A549 (cell line): Measurements from ENCODE around the gene PDS5B. TPM values are rescaled to one million over a fixed set of nuclear protein-coding genes. Genes with fewer than 3 reads are reported as not detected.

ENCODE experiments used
- ATAC-seq, 2 experiments: fragments of 200-7000 bp in 1 of 2; fragments of >200 bp in 1 of 2; cut with Nextera tagmentation in 1 of 2; cut with Tn5 transposase in 1 of 2; 3 replicates each; pipeline versions ENCODE4 v1.8.0 to v1.9.1; 2018 to 2020; ENCODE audit warnings: mild to moderate bottlenecking in 1 of 2, moderate library complexity in 1 of 2
- CTCF ChIA-PET: fragments of 300-600 bp; sonication (Branson Sonifier 250); formaldehyde crosslinking; extraction: SDS; loops from one replicate; lab custom pipeline; 2021; ENCODE audit warnings: antibody characterized with exemption, inconsistent platforms; lab: Yijun Ruan, JAX
- POLR2A ChIA-PET: fragments of 350-600 bp; formaldehyde crosslinking; extraction: SDS; loops from one replicate; lab custom pipeline; 2021; ENCODE audit warnings: antibody characterized with exemption, inconsistent platforms; lab: Yijun Ruan, JAX
- DNase-seq, 2 experiments: peaks; one replicate each; pipeline versions ENCODE4 v3.0.0 to v3.0.0-alpha.2; 2011 to 2016; ENCODE audit warnings: low read depth in 1 of 2, low spot score in 1 of 2
- FAIRE-seq: peaks from 2 replicates; lab custom pipeline; 2011; peaks lifted over from hg19 to GRCh38; lab: Jason Lieb, UNC
- H3K27ac ChIP-seq, 2 experiments: fragments of >200 bp; sonication (Bioruptor Twin); formaldehyde crosslinking; 3 replicates each; pipeline ENCODE4 v1.5.1; 2016 to 2017
- H3K4me1 ChIP-seq: fragments of >200 bp; sonication (Bioruptor Twin); formaldehyde crosslinking; 3 replicates; pipeline ENCODE4 v1.6.1; 2016
- H3K4me2 ChIP-seq: fragments of >200 bp; sonication (Bioruptor Twin); formaldehyde crosslinking; 3 replicates; pipeline ENCODE4 v1.6.1; 2016
- H3K4me3 ChIP-seq: fragments of >200 bp; sonication (Bioruptor Twin); formaldehyde crosslinking; 3 replicates; pipeline ENCODE4 v1.5.1; 2016
- H3K9me3 ChIP-seq: fragments of >200 bp; sonication (Bioruptor Twin); formaldehyde crosslinking; 3 replicates; pipeline ENCODE4 v1.6.1; 2016
- BHLHE40 ChIP-seq: IDR thresholded peaks from 2 replicates; pipeline ENCODE4 v1.6.1; 2012; ENCODE audit warnings: low read depth, low read length, inconsistent platforms
- CBX2 ChIP-seq: fragments of 200-600 bp; sonication (generic); IDR thresholded peaks from 2 replicates; pipeline ENCODE4 v1.6.1; 2016; ENCODE audit warnings: low read depth, mild to moderate bottlenecking, borderline replicate concordance
- CBX8 ChIP-seq: fragments of 200-600 bp; sonication (generic); IDR thresholded peaks from 2 replicates; pipeline ENCODE4 v1.6.1; 2016
- CHD2 ChIP-seq: fragments of 150-350 bp; IDR thresholded peaks from 2 replicates; pipeline ENCODE4 v1.6.1; 2014; ENCODE audit warnings: low read length; ENCODE audit not compliant: partially characterized antibody
- CHD4 ChIP-seq: fragments of 200-600 bp; sonication (generic); IDR thresholded peaks from 2 replicates; pipeline ENCODE4 v1.6.1; 2016; ENCODE audit warnings: antibody characterized with exemption, mild to moderate bottlenecking, borderline replicate concordance
- EHMT2 ChIP-seq: fragments of 200-600 bp; sonication (generic); IDR thresholded peaks from 2 replicates; pipeline ENCODE4 v1.6.1; 2016; ENCODE audit warnings: antibody characterized with exemption, low read depth, mild to moderate bottlenecking, moderate library complexity
- EP300 ChIP-seq, 2 experiments: fragments of >200 bp; sonication (Bioruptor Twin); formaldehyde crosslinking; IDR thresholded peaks; 2 replicates in 1 of 2; 3 replicates in 1 of 2; pipeline ENCODE4 v1.6.1; 2016 to 2017
- FOSB ChIP-seq: fragments of 250-450 bp; sonication (Bioruptor Pico); IDR thresholded peaks from 2 replicates; pipeline ENCODE4 v1.5.0; 2020; ENCODE audit warnings: mild to moderate bottlenecking, moderate library complexity
- FOSL2 ChIP-seq, 2 experiments: fragments of 450-650 bp in 1 of 2; fragments of >200 bp in 1 of 2; sonication (Bioruptor Twin) in 1 of 2; formaldehyde crosslinking; IDR thresholded peaks; 2 replicates each; pipeline versions ENCODE4 v1.5.0 to v1.6.1; 2016 to 2020; ENCODE audit warnings: mild to moderate bottlenecking in 1 of 2, moderate library complexity in 1 of 2
- FOXS1 ChIP-seq: fragments of 250-450 bp; sonication (Bioruptor Pico); IDR thresholded peaks from 2 replicates; pipeline ENCODE4 v1.5.0; 2020; ENCODE audit warnings: mild to moderate bottlenecking, moderate library complexity
- GATA3 ChIP-seq: IDR thresholded peaks from 2 replicates; pipeline ENCODE4 v1.6.1; 2012; ENCODE audit warnings: borderline replicate concordance
- HDAC2 ChIP-seq: fragments of 200-600 bp; sonication (generic); IDR thresholded peaks from 2 replicates; pipeline ENCODE4 v1.6.1; 2016
- HEYL ChIP-seq: fragments of 250-450 bp; sonication (Bioruptor Pico); IDR thresholded peaks from 2 replicates; pipeline ENCODE4 v1.8.0; 2021; ENCODE audit warnings: mild to moderate bottlenecking, moderate library complexity
- JUNB ChIP-seq: fragments of >200 bp; sonication (Bioruptor Twin); formaldehyde crosslinking; IDR thresholded peaks from 2 replicates; pipeline ENCODE4 v1.6.1; 2016
- NFE2L2 ChIP-seq: fragments of 150-350 bp; conservative IDR thresholded peaks from 2 replicates; pipeline ENCODE4 v1.6.1; 2014; ENCODE audit warnings: low read length
- NR3C1 ChIP-seq: fragments of >200 bp; sonication (Bioruptor Twin); formaldehyde crosslinking; IDR thresholded peaks from 3 replicates; pipeline ENCODE4 v1.6.1; 2017
- POLR2A ChIP-seq: IDR thresholded peaks from 2 replicates; pipeline ENCODE4 v1.6.1; 2012; ENCODE audit warnings: mild to moderate bottlenecking, low read length
- RAD21 ChIP-seq, 2 experiments: fragments of >200 bp in 1 of 2; sonication (Bioruptor Twin) in 1 of 2; formaldehyde crosslinking in 1 of 2; IDR thresholded peaks in 1 of 2; conservative IDR thresholded peaks in 1 of 2; 2 replicates in 1 of 2; 3 replicates in 1 of 2; pipeline ENCODE4 v1.6.1; 2012 to 2018; ENCODE audit warnings: inconsistent platforms in 1 of 2
- REST ChIP-seq: fragments of 200-600 bp; sonication (generic); IDR thresholded peaks from 2 replicates; pipeline ENCODE4 v1.6.1; 2016; ENCODE audit warnings: antibody characterized with exemption, mild to moderate bottlenecking, moderate library complexity
- RNF2 ChIP-seq: fragments of 200-600 bp; sonication (generic); IDR thresholded peaks from 2 replicates; pipeline ENCODE4 v1.6.1; 2016; ENCODE audit warnings: low read depth, mild to moderate bottlenecking, antibody characterized with exemption, moderate library complexity, borderline replicate concordance
- SMC3 ChIP-seq: fragments of >200 bp; sonication (Bioruptor Twin); formaldehyde crosslinking; IDR thresholded peaks from 3 replicates; pipeline ENCODE4 v1.6.1; 2018; ENCODE audit warnings: inconsistent platforms
- SREBF2 ChIP-seq: fragments of 450-650 bp; IDR thresholded peaks from 2 replicates; pipeline ENCODE4 v1.6.1; 2014; ENCODE audit warnings: mild to moderate bottlenecking, moderate library complexity
- ZC3H11A ChIP-seq: fragments of 450-650 bp; IDR thresholded peaks from 2 replicates; pipeline ENCODE4 v1.6.1; 2014; ENCODE audit warnings: antibody characterized with exemption, mild to moderate bottlenecking
- ZNF302 ChIP-seq: fragments of 250-450 bp; sonication (Bioruptor Pico); IDR thresholded peaks from 2 replicates; pipeline ENCODE4 v1.9.0; 2021; ENCODE audit warnings: inconsistent platforms, mild to moderate bottlenecking, moderate library complexity
- WGBS: methylation state at CpG from one replicate; pipeline ENCODE4 v1.1.6; 2017; ENCODE audit errors: missing lambda C conversion rate; 5-methylcytosine and 5-hydroxymethylcytosine counted together
- polyA plus RNA-seq, 4 experiments: library from polyadenylated mRNA; depleted of rRNA in 3 of 4; stranded (reverse); fragments of >200 nt; fragmentation: RNase III in 1 of 4; extraction: RNeasy Plus Mini Kit Qiagen cat#74134 plus additional on column Dnase treatment in 1 of 4; gene quantifications; 2 replicates in 3 of 4; 3 replicates in 1 of 4; pipeline ENCODE4 v1.2.3, GENCODE V29; 2011 to 2017
- TF ChIP-seq, protein P1 (sequence below): fragments of 150-350 bp; IDR thresholded peaks from 2 replicates; pipeline ENCODE4 v1.6.1; 2014; ENCODE audit warnings: low read depth, mild to moderate bottlenecking, low read length
- TF ChIP-seq, protein P2 (sequence below): fragments of 250-450 bp; sonication (Bioruptor Pico); IDR thresholded peaks from 2 replicates; pipeline ENCODE4 v1.5.0; 2020; ENCODE audit warnings: low read depth, mild to moderate bottlenecking, moderate library complexity

Gene PDS5B
- polyA plus RNA-seq, 2 of the 4 experiments (the other 2 are of a cell fraction): 10.6 to 16.0 TPM

DNA sequence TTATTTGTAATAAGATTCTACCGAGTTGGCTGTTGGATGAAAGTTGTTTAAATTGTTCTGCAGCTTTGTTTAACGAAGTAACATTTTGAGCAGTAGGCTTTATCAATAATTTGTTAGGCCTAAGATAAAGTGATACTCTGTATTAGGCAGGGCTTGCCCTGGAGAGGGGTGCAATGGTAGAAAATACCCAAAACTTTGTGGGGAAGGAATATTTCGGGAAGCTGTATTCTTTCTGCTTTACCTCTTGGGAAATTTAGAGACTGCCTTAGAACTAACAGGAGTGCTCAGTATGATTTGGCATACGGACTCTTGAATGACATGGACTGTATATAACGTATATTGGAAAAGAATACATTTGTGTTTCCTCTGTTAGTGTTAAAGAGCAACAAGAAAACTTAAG is 2.5 kb downstream of the PDS5B start:
- H3K4me2 ChIP-seq: peak overlapping the region; percentile 92
- CTCF ChIA-PET: interaction anchor here (0.8 to 2.2 kb wide), 6 partner anchors 51 to 954 kb away, joined by 3 to 7 read pairs (median 4); no protein-coding TSS in a partner anchor
- TF ChIP-seq SMC3 (no peak), BHLHE40 (no peak), RAD21 (conservative IDR thresholded peaks at IDR 0.05 in 1 of 2, IDR thresholded peaks at IDR 0.05 in 1 of 2) (no peak), FOSL2 (IDR thresholded peaks at IDR 0.05) (no peak), FOSL2 (CRISPR knock-in tag; IDR thresholded peaks at IDR 0.05) (no peak), CHD2 (no peak), HDAC2 (no peak), FOSB (CRISPR knock-in tag) (no peak), ZC3H11A (no peak), RNF2 (no peak), HEYL (CRISPR knock-in tag) (no peak), POLR2A (no peak), EP300 (IDR thresholded peaks at IDR 0.05) (no peak), CBX8 (no peak), REST (no peak), SREBF2 (no peak)
- TF ChIP-seq, protein P1, sequence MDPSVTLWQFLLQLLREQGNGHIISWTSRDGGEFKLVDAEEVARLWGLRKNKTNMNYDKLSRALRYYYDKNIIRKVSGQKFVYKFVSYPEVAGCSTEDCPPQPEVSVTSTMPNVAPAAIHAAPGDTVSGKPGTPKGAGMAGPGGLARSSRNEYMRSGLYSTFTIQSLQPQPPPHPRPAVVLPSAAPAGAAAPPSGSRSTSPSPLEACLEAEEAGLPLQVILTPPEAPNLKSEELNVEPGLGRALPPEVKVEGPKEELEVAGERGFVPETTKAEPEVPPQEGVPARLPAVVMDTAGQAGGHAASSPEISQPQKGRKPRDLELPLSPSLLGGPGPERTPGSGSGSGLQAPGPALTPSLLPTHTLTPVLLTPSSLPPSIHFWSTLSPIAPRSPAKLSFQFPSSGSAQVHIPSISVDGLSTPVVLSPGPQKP: no peak
- TF ChIP-seq, protein P2, sequence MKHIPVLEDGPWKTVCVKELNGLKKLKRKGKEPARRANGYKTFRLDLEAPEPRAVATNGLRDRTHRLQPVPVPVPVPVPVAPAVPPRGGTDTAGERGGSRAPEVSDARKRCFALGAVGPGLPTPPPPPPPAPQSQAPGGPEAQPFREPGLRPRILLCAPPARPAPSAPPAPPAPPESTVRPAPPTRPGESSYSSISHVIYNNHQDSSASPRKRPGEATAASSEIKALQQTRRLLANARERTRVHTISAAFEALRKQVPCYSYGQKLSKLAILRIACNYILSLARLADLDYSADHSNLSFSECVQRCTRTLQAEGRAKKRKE: no peak
- H3K4me3 ChIP-seq: no peak overlapping the region
- 84% methylated on average over 5 of the region's 5 CpGs for WGBS
- POLR2A ChIA-PET: no interaction called here
- ATAC-seq (no peak), FAIRE-seq (no peak), DNase-seq (no peak)
- peaks cover 9% of the 10 kb centered on the region; the same call in 2 of the 3 replicates for H3K4me1 ChIP-seq
- no peaks in the 10 kb centered on the region for H3K9me3 ChIP-seq
- H3K27ac ChIP-seq: no peak overlapping the region

GRCh38 chr13:32589471-32589870 is 3.2 kb downstream of the PDS5B start:
- TF ChIP-seq GATA3 (no peak), NR3C1 (no peak), FOXS1 (CRISPR knock-in tag) (no peak), CHD2 (no peak), HEYL (CRISPR knock-in tag) (no peak), EP300 (IDR thresholded peaks at IDR 0.05) (no peak), NFE2L2 (no peak), CHD4 (no peak), RAD21 (conservative IDR thresholded peaks at IDR 0.05 in 1 of 2, IDR thresholded peaks at IDR 0.05 in 1 of 2) (no peak), EHMT2 (no peak), CBX2 (no peak), JUNB (no peak), ZNF302 (CRISPR knock-in tag) (no peak)
- H3K4me2 ChIP-seq: peak overlapping the region; percentile 92; the same call in 1 of the 3 replicates
- ATAC-seq (no peak), DNase-seq (no peak), FAIRE-seq (no peak)
- peaks cover 9% of the 10 kb centered on the region; the same call in 2 of the 3 replicates for H3K4me1 ChIP-seq
- ChIA-PET POLR2A (no interaction called here), CTCF (interaction anchor here (0.6 to 1.2 kb wide), 3 partner anchors 50 to 670 kb away, joined by 3 to 7 read pairs (median 4); no protein-coding TSS in a partner anchor)
- H3K27ac ChIP-seq: no peak overlapping the region
- WGBS: 91% methylated on average over 8 of the region's 8 CpGs
- no peak overlapping the region for H3K4me3 ChIP-seq
- no peaks in the 10 kb centered on the region for H3K9me3 ChIP-seq
